GM21619 (cell line): Measurements from ENCODE around the gene OR2T34.
"Not testable (repeated sequence)": the region's sequence is repeated elsewhere in the genome, so short reads cannot be mapped to it uniquely, and the experiment has no call there.

Source experiments
- ATAC-seq: cut with Tn5 transposase; IDR thresholded peaks from one replicate; pipeline ENCODE4 v1.9.1; 2021; ENCODE audit not compliant: unreplicated experiment

The OR2T34 gene

GRCh38 chr1:248565530-248566373 is 8.8 kb downstream of the OR2T34 start:
- ATAC-seq, result peak; percentile 67

GRCh38 chr1:248562672-248563071 is 11.9 kb downstream of the OR2T34 start, which contains the start of gene OR2T29:
OR2T29 (minus strand) TSS chr1:248562772; CDS start chr1:248559491, 3,281 bp downstream.
- not testable (repeated sequence) for ATAC-seq

GRCh38 chr1:248551027-248551426 is 23.5 kb downstream of the OR2T34 start:
- not testable (repeated sequence) for ATAC-seq

GRCh38 chr1:248547383-248547782 is 27.2 kb downstream of the OR2T34 start:
- ATAC-seq, result not testable (repeated sequence)

- not testable (repeated sequence) for ATAC-seq
These were observed 37.1 kb downstream of the OR2T34 start for GRCh38 chr1:248537449-248537848.
